ENCODE results near the gene HNRNPAB. TPM values are rescaled to one million over a fixed set of nuclear protein-coding genes. Genes with fewer than 3 reads are reported as not detected.

Gene HNRNPAB
- 100 to 1,000 TPM; 111 to 168 (median 154) TPM for polyA plus RNA-seq (ENCODE audit: insufficient read length in 4 of 4)

- peak; percentile 92 to 94 (median 93) for DNase-seq (ENCODE audit: low read depth in 4 of 4, low spot score in 3 of 4)
These were observed at the start of gene HNRNPAB for GRCh38 chr5:178204182-178204934. TSS of gene HNRNPAB (plus strand) at chr5:178204533. CDS start at chr5:178204838, 305 bp downstream.

- DNase-seq (ENCODE audit: low read depth in 4 of 4, low spot score in 3 of 4) = no peak
These were observed 49.3 kb upstream of the HNRNPAB start for GRCh38 chr5:178155065-178155464.

DNA sequence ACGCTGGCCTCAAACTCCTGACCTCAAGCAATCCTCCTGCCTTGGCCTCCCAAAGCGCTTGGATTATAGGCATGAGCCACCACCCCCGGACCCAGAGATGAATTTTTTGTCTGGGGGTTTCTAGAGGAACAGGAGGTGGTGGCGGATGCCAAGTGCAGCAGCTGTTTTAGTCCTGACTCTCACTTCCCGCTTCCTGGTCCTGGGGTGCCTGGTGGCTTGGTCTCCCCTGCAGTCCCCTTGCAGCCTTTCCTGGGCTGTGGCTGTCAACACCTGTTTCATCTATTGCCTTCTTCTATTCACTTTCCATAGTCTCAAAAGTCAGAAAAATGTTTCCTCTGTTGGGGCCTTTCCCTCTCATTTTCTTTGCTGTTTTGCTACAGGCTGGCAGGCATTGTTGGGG, 44.2 kb upstream of the HNRNPAB start:
- DNase-seq (ENCODE audit: low read depth in 4 of 4, low spot score in 3 of 4) = no peak

GRCh38 chr5:178162481-178162880, 41.9 kb upstream of the HNRNPAB start:
- no peak for DNase-seq (ENCODE audit: low read depth in 4 of 4, low spot score in 3 of 4)

DNA sequence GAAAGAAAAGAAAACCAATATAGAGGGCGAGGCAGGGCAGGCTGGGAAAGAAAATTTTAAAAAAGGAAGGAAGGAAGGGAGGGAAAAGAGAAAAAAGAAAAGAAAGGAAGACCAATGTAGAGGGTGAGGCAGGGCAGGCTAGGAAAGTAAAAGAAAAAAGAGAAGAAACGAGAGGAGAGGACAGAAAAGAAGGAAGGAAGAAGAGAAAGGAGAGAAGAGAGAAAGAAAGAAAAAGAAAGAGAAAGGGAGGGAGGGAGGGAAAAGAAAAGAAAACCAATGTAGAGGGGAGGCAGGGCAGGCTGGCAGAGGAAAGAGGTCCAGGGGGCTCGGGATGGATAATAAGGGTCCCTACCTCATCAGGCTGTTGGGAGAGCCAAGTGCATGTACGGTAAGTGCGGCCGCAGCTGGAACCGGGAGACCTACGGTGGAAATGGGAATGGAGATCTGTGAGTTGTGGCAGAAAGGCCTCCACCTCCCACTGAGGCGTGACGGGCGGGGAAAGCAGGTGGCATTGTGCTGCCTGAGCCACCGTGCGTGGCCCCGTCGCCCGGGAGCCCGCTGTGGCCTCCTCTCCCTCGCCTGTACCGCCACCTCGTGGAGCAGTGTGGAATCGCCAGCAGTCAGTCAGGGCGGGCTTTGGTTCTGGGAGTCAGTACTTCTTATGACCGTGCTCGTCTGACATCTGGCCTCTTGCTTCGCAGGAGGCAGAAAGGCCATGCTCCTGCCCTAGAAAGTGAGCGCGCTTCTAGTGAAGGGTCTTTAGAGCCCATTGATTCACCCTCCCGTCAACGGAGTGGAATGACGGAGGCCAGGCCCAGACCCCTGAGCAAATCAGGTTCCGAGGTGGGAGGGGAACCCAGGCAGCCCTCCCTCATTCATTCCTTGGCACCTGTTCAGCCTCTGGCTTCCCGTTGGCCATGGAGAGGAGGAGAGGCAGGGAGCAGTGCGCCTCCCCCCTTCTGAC, 40.3 kb upstream of the HNRNPAB start:
- DNase-seq (ENCODE audit: low read depth in 4 of 4, low spot score in 3 of 4) = peak; percentile 63 to 74 (median 69)

- no peak for DNase-seq (ENCODE audit: low read depth in 4 of 4, low spot score in 3 of 4)
These were observed 38.8 kb upstream of the HNRNPAB start for GRCh38 chr5:178165581-178165980.

GRCh38 chr5:178170455-178170854, 33.9 kb upstream of the HNRNPAB start:
- no peak for DNase-seq (ENCODE audit: low read depth in 4 of 4, low spot score in 3 of 4)

DNA sequence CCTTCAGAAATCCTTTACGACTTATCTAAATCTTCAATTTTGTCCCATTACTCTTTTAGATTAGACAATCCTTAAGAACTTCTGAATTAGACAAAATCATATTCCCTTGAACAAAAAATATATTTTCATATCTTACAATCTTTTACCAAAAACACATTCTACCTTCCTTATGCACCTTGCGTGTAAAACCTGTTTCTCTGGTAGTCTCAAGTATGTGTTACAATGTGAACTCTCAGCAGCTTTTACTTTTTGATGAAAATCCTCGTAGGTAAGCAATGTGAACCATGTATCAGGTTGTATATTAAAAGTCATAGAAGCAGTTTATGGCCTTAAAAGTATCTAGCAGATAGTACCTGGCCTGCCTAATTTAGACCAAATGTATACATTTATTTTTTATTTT, 29.9 kb upstream of the HNRNPAB start:
- no peak for DNase-seq (ENCODE audit: low read depth in 4 of 4, low spot score in 3 of 4)

DNA sequence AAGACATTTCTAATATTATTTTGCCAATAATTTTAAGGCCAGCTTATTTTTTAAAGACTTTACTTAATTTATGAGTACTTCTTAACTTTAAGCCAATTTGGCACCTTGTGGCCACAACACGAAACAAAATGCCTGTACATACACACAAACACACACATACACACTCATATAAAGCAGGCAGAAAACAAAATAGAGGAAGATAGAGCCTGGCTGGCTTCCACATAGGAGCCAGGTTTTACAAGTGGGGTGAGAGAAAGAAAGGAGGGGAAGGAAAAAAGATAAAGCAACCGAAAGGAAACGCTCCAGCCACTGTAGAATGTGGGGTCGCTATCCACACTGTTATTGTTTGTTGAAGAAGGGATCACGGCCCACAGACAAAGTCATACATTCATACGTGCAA, 27.5 kb upstream of the HNRNPAB start:
- DNase-seq (ENCODE audit: low read depth in 4 of 4, low spot score in 3 of 4) = no peak

GRCh38 chr5:178177569-178177968, 26.8 kb upstream of the HNRNPAB start:
- DNase-seq (ENCODE audit: low read depth in 4 of 4, low spot score in 3 of 4) = no peak

DNA sequence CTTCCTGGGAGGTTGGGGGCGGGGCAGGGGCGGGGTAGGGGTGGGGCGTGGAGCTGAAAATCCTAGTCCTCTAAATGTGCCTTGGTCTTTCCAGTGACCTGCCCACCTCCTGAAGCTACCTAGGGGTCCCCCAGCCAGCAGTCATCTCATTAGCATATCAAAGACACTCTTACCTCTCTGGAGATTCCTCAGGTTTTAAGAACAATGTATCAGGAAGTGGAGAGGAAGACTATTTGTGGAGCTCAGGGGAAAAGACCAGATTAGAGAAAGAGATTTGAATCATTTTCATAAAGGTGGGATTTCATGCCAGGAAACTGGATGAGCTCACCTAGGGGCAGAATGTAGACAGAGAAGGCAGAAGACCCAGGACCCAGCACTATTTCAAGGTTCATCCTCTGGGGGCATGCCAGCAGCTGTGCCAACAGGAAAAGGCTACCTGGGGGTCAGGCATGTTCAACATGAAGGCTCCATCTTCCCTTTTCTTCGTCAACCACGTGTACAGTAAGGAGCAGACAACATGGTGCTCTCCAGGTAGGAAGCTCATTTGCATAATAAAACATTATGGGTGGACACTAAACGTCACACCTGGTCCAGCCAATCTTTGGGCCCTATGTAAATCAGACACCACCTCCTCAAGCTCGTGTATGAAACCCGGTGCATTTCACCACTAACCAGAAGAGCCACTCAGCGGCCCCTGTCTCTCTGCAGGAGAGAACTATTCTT, 24.0 kb upstream of the HNRNPAB start:
- DNase-seq (ENCODE audit: low read depth in 4 of 4, low spot score in 3 of 4) = no peak

- DNase-seq (ENCODE audit: low read depth in 4 of 4, low spot score in 3 of 4) = no peak
These were observed 22.0 kb upstream of the HNRNPAB start for GRCh38 chr5:178182158-178182876.

GRCh38 chr5:178186427-178186826, 17.9 kb upstream of the HNRNPAB start:
- DNase-seq (ENCODE audit: low read depth in 4 of 4, low spot score in 3 of 4) = no peak

DNA sequence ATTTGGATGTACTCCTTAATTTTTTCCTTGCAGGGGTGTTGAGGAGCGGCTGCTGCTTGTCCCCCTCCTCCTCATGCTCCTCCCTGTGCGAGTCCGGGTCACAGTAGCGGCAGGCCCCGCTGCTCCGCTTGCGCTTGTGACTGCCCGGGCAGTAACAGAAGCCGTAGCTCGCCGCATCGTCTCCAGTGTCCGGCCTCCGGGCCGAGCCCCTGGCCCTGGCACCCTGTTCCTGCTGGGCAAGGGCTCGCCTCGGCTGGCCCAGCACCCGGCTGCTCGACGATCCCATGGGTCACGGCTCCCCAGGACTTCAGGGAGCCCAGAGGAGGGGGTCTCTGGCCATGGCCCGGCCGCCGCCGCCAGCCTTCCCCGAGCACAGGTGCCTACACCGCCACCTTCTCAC, 17.3 kb upstream of the HNRNPAB start, which contains the start of gene GMCL2:
Gene GMCL2, minus strand, starts transcription at position 358 of the 400 bp plus-strand sequence. Its CDS starts 72 bp downstream, at position 286.
- no peak for DNase-seq (ENCODE audit: low read depth in 4 of 4, low spot score in 3 of 4)

DNA sequence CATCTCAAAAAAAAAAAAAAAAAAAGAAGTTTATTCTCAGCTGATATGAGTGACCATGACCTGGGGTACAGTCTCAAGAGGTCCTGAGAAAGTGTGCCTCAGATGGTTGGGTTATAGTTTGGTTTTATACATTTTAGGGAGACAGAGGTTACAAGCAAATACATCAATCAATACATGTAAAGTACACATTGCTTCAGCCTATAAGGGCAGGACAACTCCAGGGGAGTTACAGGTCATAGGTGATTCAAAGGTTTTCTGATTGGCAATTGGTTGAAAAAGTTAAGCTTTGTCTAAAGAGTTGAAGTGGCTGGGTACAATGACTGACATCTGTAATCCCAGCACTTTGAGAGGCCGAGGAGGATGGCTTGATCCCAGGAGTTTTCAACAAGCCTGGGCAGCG, 14.9 kb upstream of the HNRNPAB start:
- DNase-seq (ENCODE audit: low read depth in 4 of 4, low spot score in 3 of 4) = no peak

- DNase-seq (ENCODE audit: low read depth in 4 of 4, low spot score in 3 of 4) = no peak
These were observed 12.7 kb upstream of the HNRNPAB start for GRCh38 chr5:178191661-178192060.

- DNase-seq (ENCODE audit: low read depth in 4 of 4, low spot score in 3 of 4) = no peak
These were observed 12.1 kb upstream of the HNRNPAB start for GRCh38 chr5:178192244-178192643.

GRCh38 chr5:178192787-178193186, 11.5 kb upstream of the HNRNPAB start:
- no peak for DNase-seq (ENCODE audit: low read depth in 4 of 4, low spot score in 3 of 4)

DNA sequence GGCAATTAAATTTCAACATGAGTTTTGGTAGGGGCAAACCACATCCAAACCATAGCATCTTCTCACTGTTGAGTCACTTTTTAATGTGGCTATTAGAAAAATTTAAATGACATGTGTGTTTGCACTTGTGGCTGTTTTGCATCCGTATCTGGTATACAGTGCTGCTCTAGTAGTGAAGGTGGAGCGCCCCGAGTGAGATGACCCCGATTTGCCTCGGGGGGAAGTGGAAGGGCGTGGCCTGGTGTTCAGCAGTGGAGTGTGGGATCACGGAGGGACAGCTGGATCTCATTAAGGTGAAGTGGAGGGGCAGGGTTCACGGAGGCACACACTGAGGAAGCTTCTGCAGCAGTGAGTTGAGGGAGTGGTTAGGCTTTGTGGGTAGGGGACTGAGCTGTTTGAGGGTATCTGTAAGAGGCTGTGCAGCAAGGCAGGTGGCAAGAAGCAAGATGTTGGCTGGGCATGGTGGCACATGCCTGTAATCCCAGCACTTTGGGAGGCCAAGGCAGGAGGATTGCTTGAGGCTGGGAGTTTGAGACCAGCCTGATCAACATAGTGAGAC, 11.0 kb upstream of the HNRNPAB start:
- no peak for DNase-seq (ENCODE audit: low read depth in 4 of 4, low spot score in 3 of 4)

DNA sequence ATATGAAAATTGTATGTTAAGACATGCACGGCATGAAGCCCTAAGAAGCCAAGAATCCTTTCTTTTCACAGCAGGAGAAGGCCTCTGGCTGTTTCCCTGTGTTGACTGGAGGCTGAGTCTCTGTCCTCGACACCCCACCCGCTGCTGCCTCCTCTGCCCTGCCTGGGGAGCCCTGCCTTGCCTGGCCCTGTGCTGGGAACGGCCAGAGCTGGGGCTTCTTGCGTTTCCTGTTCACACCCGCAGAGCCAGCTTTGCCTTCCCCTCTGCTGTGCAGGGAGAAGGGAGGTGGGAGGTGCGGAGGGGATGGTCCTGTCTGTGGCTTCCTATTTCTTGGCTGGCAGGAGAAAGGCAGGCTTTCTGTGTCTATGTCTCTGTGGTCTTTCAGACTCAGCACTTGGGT, 10.3 kb upstream of the HNRNPAB start:
- DNase-seq (ENCODE audit: low read depth in 4 of 4, low spot score in 3 of 4) = no peak
